ENCODE measurements around the gene RPLP2.
A peak's percentile ranks its signal among the peaks of the same experiment; 100 is the strongest.

RPLP2 gene

GRCh38 chr11:792873-793272, 16.9 kb upstream of the RPLP2 start:
- H3K18ac ChIP-seq (ENCODE audit: low read length): no peak overlapping the region
- no peak overlapping the region for H3K27ac ChIP-seq (ENCODE audit: low read depth, low read length)
- H3K4me1 ChIP-seq (ENCODE audit: control insufficient read depth, low read depth, low read length): no peaks in the 10 kb centered on the region
- H4K5ac ChIP-seq (ENCODE audit: low read length): no peak overlapping the region
- no peak overlapping the region for H4K8ac ChIP-seq (ENCODE audit: low read depth, low read length)
- no peak overlapping the region for H3K56ac ChIP-seq (ENCODE audit: low read length)
- H3K9ac ChIP-seq (ENCODE audit: low read length): no peak overlapping the region
- H2BK120ac ChIP-seq (ENCODE audit: low read depth, low read length): no peak overlapping the region
- H2BK15ac ChIP-seq (replicated peaks; ENCODE audit: low read depth): no peak overlapping the region
- H2AK5ac ChIP-seq (ENCODE audit: low read length): no peak overlapping the region
- peaks cover 3% of the 10 kb centered on the region for H3K79me2 ChIP-seq (ENCODE audit: control insufficient read depth, insufficient read depth, low read length)
- no peaks in the 10 kb centered on the region for H3K36me3 ChIP-seq (ENCODE audit: control insufficient read depth, insufficient read depth, low read length)
- no peak overlapping the region for H3K4ac ChIP-seq (ENCODE audit: low read depth, low read length)
- H3K23ac ChIP-seq (ENCODE audit: low read length): no peak overlapping the region
- no peak overlapping the region for H3K4me3 ChIP-seq (ENCODE audit: low read length)
- H3K79me1 ChIP-seq (ENCODE audit: low read length): peaks cover 4% of the 10 kb centered on the region
- WGBS (ENCODE audit: extremely low coverage, insufficient coverage, low lambda C conversion rate): no CpG with 5 or more reads among the region's 13 CpGs
- no peak for DNase-seq
- H3K4me2 ChIP-seq (ENCODE audit: low read length): no peak overlapping the region
- no peak overlapping the region for H2BK5ac ChIP-seq (ENCODE audit: low read length)
- H3K27me3 ChIP-seq (ENCODE audit: insufficient read depth, low read length, poor library complexity): no peaks in the 10 kb centered on the region

GRCh38 chr11:793556-793955, 16.2 kb upstream of the RPLP2 start:
- Histone ChIP-seq H3K4ac (ENCODE audit: low read depth, low read length) (no peak overlapping the region), H2BK5ac (ENCODE audit: low read length) (no peak overlapping the region), H3K79me2 (ENCODE audit: control insufficient read depth, insufficient read depth, low read length) (peaks cover 3% of the 10 kb centered on the region), H3K27me3 (ENCODE audit: insufficient read depth, low read length, poor library complexity) (no peaks in the 10 kb centered on the region), H3K56ac (ENCODE audit: low read length) (no peak overlapping the region), H2AK5ac (ENCODE audit: low read length) (no peak overlapping the region), H3K4me3 (ENCODE audit: low read length) (no peak overlapping the region), H3K27ac (ENCODE audit: low read depth, low read length) (no peak overlapping the region), H3K79me1 (ENCODE audit: low read length) (peaks cover 4% of the 10 kb centered on the region), H4K8ac (ENCODE audit: low read depth, low read length) (no peak overlapping the region), H3K18ac (ENCODE audit: low read length) (no peak overlapping the region), H4K5ac (ENCODE audit: low read length) (no peak overlapping the region), H3K23ac (ENCODE audit: low read length) (no peak overlapping the region), H3K36me3 (ENCODE audit: control insufficient read depth, insufficient read depth, low read length) (no peaks in the 10 kb centered on the region), H3K4me1 (ENCODE audit: control insufficient read depth, low read depth, low read length) (no peaks in the 10 kb centered on the region), H3K4me2 (ENCODE audit: low read length) (no peak overlapping the region), H3K9ac (ENCODE audit: low read length) (no peak overlapping the region), H2BK15ac (replicated peaks; ENCODE audit: low read depth) (no peak overlapping the region), H2BK120ac (ENCODE audit: low read depth, low read length) (no peak overlapping the region)
- no CpG with 5 or more reads among the region's 7 CpGs for WGBS (ENCODE audit: extremely low coverage, insufficient coverage, low lambda C conversion rate)
- no peak for DNase-seq

- no peak overlapping the region for H4K5ac ChIP-seq (ENCODE audit: low read length)
- no peaks in the 10 kb centered on the region for H3K4me1 ChIP-seq (ENCODE audit: control insufficient read depth, low read depth, low read length)
- peaks cover 4% of the 10 kb centered on the region for H3K79me1 ChIP-seq (ENCODE audit: low read length)
- no peak overlapping the region for H3K4ac ChIP-seq (ENCODE audit: low read depth, low read length)
- H3K18ac ChIP-seq (ENCODE audit: low read length): no peak overlapping the region
- no peak for DNase-seq
- H3K4me3 ChIP-seq (ENCODE audit: low read length): no peak overlapping the region
- H3K56ac ChIP-seq (ENCODE audit: low read length): no peak overlapping the region
- no peak overlapping the region for H2BK15ac ChIP-seq (replicated peaks; ENCODE audit: low read depth)
- H3K23ac ChIP-seq (ENCODE audit: low read length): no peak overlapping the region
- no peak overlapping the region for H2BK5ac ChIP-seq (ENCODE audit: low read length)
- no peak overlapping the region for H2BK120ac ChIP-seq (ENCODE audit: low read depth, low read length)
- no peak overlapping the region for H3K27ac ChIP-seq (ENCODE audit: low read depth, low read length)
- no peak overlapping the region for H3K9ac ChIP-seq (ENCODE audit: low read length)
- WGBS (ENCODE audit: extremely low coverage, insufficient coverage, low lambda C conversion rate): no CpG with 5 or more reads among the region's 31 CpGs
- no peaks in the 10 kb centered on the region for H3K36me3 ChIP-seq (ENCODE audit: control insufficient read depth, insufficient read depth, low read length)
- H2AK5ac ChIP-seq (ENCODE audit: low read length): no peak overlapping the region
- H3K79me2 ChIP-seq (ENCODE audit: control insufficient read depth, insufficient read depth, low read length): peaks cover 3% of the 10 kb centered on the region
- H3K4me2 ChIP-seq (ENCODE audit: low read length): no peak overlapping the region
- no peaks in the 10 kb centered on the region for H3K27me3 ChIP-seq (ENCODE audit: insufficient read depth, low read length, poor library complexity)
- no peak overlapping the region for H4K8ac ChIP-seq (ENCODE audit: low read depth, low read length)
Measured at GRCh38 chr11:794013-794765, 15.6 kb upstream of the RPLP2 start.

GRCh38 chr11:794766-795633, 14.8 kb upstream of the RPLP2 start:
- H3K27ac ChIP-seq (ENCODE audit: low read depth, low read length): no peak overlapping the region
- H3K79me1 ChIP-seq (ENCODE audit: low read length): peaks cover 4% of the 10 kb centered on the region
- H2BK120ac ChIP-seq (ENCODE audit: low read depth, low read length): no peak overlapping the region
- no peaks in the 10 kb centered on the region for H3K36me3 ChIP-seq (ENCODE audit: control insufficient read depth, insufficient read depth, low read length)
- H2AK5ac ChIP-seq (ENCODE audit: low read length): no peak overlapping the region
- H3K27me3 ChIP-seq (ENCODE audit: insufficient read depth, low read length, poor library complexity): no peaks in the 10 kb centered on the region
- no peak overlapping the region for H3K4ac ChIP-seq (ENCODE audit: low read depth, low read length)
- no peak overlapping the region for H4K8ac ChIP-seq (ENCODE audit: low read depth, low read length)
- no peaks in the 10 kb centered on the region for H3K4me1 ChIP-seq (ENCODE audit: control insufficient read depth, low read depth, low read length)
- no peak overlapping the region for H3K9ac ChIP-seq (ENCODE audit: low read length)
- no peak overlapping the region for H3K4me2 ChIP-seq (ENCODE audit: low read length)
- no peak overlapping the region for H3K18ac ChIP-seq (ENCODE audit: low read length)
- H4K5ac ChIP-seq (ENCODE audit: low read length): no peak overlapping the region
- no peak overlapping the region for H2BK15ac ChIP-seq (replicated peaks; ENCODE audit: low read depth)
- H3K23ac ChIP-seq (ENCODE audit: low read length): no peak overlapping the region
- no peak overlapping the region for H3K56ac ChIP-seq (ENCODE audit: low read length)
- WGBS (ENCODE audit: extremely low coverage, insufficient coverage, low lambda C conversion rate): no CpG with 5 or more reads among the region's 38 CpGs
- no peak overlapping the region for H2BK5ac ChIP-seq (ENCODE audit: low read length)
- H3K79me2 ChIP-seq (ENCODE audit: control insufficient read depth, insufficient read depth, low read length): peaks cover 3% of the 10 kb centered on the region
- DNase-seq: no peak
- H3K4me3 ChIP-seq (ENCODE audit: low read length): no peak overlapping the region

- Histone ChIP-seq H3K27me3 (ENCODE audit: insufficient read depth, low read length, poor library complexity) (no peaks in the 10 kb centered on the region), H3K36me3 (ENCODE audit: control insufficient read depth, insufficient read depth, low read length) (no peaks in the 10 kb centered on the region), H3K79me2 (ENCODE audit: control insufficient read depth, insufficient read depth, low read length) (peaks cover 3% of the 10 kb centered on the region), H3K27ac (ENCODE audit: low read depth, low read length) (no peak overlapping the region), H2AK5ac (ENCODE audit: low read length) (no peak overlapping the region), H3K4me3 (ENCODE audit: low read length) (no peak overlapping the region), H3K79me1 (ENCODE audit: low read length) (peaks cover 4% of the 10 kb centered on the region), H3K4me2 (ENCODE audit: low read length) (no peak overlapping the region), H3K4ac (ENCODE audit: low read depth, low read length) (no peak overlapping the region), H2BK120ac (ENCODE audit: low read depth, low read length) (no peak overlapping the region), H3K23ac (ENCODE audit: low read length) (no peak overlapping the region), H2BK15ac (replicated peaks; ENCODE audit: low read depth) (no peak overlapping the region), H3K56ac (ENCODE audit: low read length) (peak overlapping the region; percentile 56), H3K18ac (ENCODE audit: low read length) (no peak overlapping the region), H2BK5ac (ENCODE audit: low read length) (no peak overlapping the region), H4K8ac (ENCODE audit: low read depth, low read length) (no peak overlapping the region), H4K5ac (ENCODE audit: low read length) (no peak overlapping the region), H3K4me1 (ENCODE audit: control insufficient read depth, low read depth, low read length) (no peaks in the 10 kb centered on the region), H3K9ac (ENCODE audit: low read length) (peak overlapping the region; percentile 22)
- no peak for DNase-seq
- no CpG with 5 or more reads among the region's 26 CpGs for WGBS (ENCODE audit: extremely low coverage, insufficient coverage, low lambda C conversion rate)
Measured at GRCh38 chr11:795634-796564, 13.9 kb upstream of the RPLP2 start.

Measured in mesendoderm (in vitro differentiated cells).